NCI-H2081 (cell line): Measurements from ENCODE around the gene TMEM186.
"Not testable (repeated sequence)": the region's sequence is repeated elsewhere in the genome, so short reads cannot be mapped to it uniquely, and the experiment has no call there.

Experiments used
- DNase-seq, 2 experiments: peaks; one replicate each; lab custom pipeline; 2025; lab: John Stamatoyannopoulos, UW

TMEM186 gene

GRCh38 chr16:8774208-8774607, 23.2 kb downstream of the TMEM186 start:
- DNase-seq, result no peak

- no peak for DNase-seq
Measured at GRCh38 chr16:8773537-8773936, 23.9 kb downstream of the TMEM186 start.

GRCh38 chr16:8768692-8769091, 28.7 kb downstream of the TMEM186 start:
- no peak for DNase-seq

- no peak for DNase-seq
Measured at GRCh38 chr16:8768283-8768682, 29.2 kb downstream of the TMEM186 start.

GRCh38 chr16:8767176-8767575, 30.3 kb downstream of the TMEM186 start:
- no peak for DNase-seq

GRCh38 chr16:8764525-8765250, 32.8 kb downstream of the TMEM186 start:
- DNase-seq, result no peak

- no peak for DNase-seq
Measured at GRCh38 chr16:8763899-8764298, 33.5 kb downstream of the TMEM186 start.

GRCh38 chr16:8763083-8763482, 34.4 kb downstream of the TMEM186 start:
- DNase-seq, result no peak

GRCh38 chr16:8762254-8762653, 35.2 kb downstream of the TMEM186 start:
- DNase-seq, result no peak

GRCh38 chr16:8761078-8761477, 36.4 kb downstream of the TMEM186 start:
- DNase-seq, result no peak

GRCh38 chr16:8760021-8760420, 37.4 kb downstream of the TMEM186 start:
- DNase-seq, result no peak

- DNase-seq, result no peak
Measured at GRCh38 chr16:8758022-8758421, 39.4 kb downstream of the TMEM186 start.

- no peak for DNase-seq
Measured at GRCh38 chr16:8756755-8757154, 40.7 kb downstream of the TMEM186 start.

GRCh38 chr16:8753416-8754054, 43.9 kb downstream of the TMEM186 start:
- DNase-seq, result no peak

- no peak for DNase-seq
Measured at GRCh38 chr16:8752706-8753105, 44.7 kb downstream of the TMEM186 start.

- DNase-seq, result no peak
Measured at GRCh38 chr16:8751481-8752311, 45.7 kb downstream of the TMEM186 start.

- not testable (repeated sequence) for DNase-seq
Measured at GRCh38 chr16:8748944-8749343, 48.5 kb downstream of the TMEM186 start.
